ENCODE measurements around the gene ORMDL1. TPM values are rescaled to one million over a fixed set of nuclear protein-coding genes. Genes with fewer than 3 reads are reported as not detected.

ORMDL1 gene
- 31.9 and 35.7 TPM in 2 replicates for total RNA-seq

GRCh38 chr2:189783927-189784867 is at the start of gene ORMDL1, which contains the start of gene PMS1:
Gene ORMDL1, minus strand, starts transcription at chr2:189784339. Its CDS starts 1,744 bp downstream, at chr2:189782595.
Gene PMS1, plus strand, starts transcription at chr2:189784450. Its CDS starts 7,360 bp downstream, at chr2:189791810.

GRCh38 chr2:189762551-189763298 is 21.4 kb downstream of the ORMDL1 start, which contains the start of gene OSGEPL1:
Gene OSGEPL1, minus strand, starts transcription at chr2:189762792. Its CDS starts 1,152 bp downstream, at chr2:189761640.

Other genes with a start within 250 kb of the ORMDL1 start
- gene SLC40A1, start 203.6 kb downstream of the ORMDL1 start, total RNA-seq = 2.6 and 12.3 TPM in 2 replicates
- 16.6 and 21.8 TPM in 2 replicates for gene ASNSD1, start 122.9 kb downstream of the ORMDL1 start, total RNA-seq
- 0.49 and 4.8 TPM in 2 replicates for gene ANKAR, start 109.7 kb downstream of the ORMDL1 start, total RNA-seq
- 3.7 and 7.0 TPM in 2 replicates for gene OSGEPL1, start 21.5 kb downstream of the ORMDL1 start, total RNA-seq
- gene PMS1, start 111 bp upstream of the ORMDL1 start, total RNA-seq = 8.4 and 13.7 TPM in 2 replicates